Stimulated activated memory B cell treated with anti-CD40 and anti-IgM and Interleukin-4, amounts not matched to agents 10 μg/mL and 1 μg/mL and 100 μg/mL, for 72 hours (primary cell): ENCODE results near the gene ZNF536.
"Not testable (repeated sequence)": the region's sequence is repeated elsewhere in the genome, so short reads cannot be mapped to it uniquely, and the experiment has no call there.

ENCODE experiments used
- ATAC-seq: fragments of 150-1000 bp; cut with Tn5 transposase; 2 replicates; pipeline ENCODE4 v1.10.0; 2021
- H3K27ac Mint-ChIP-seq: one replicate; pipeline ENCODE4 v1.8.0; 2022; ENCODE audit warnings: mild to moderate bottlenecking, mixed read lengths
- H3K27me3 Mint-ChIP-seq: one replicate; pipeline ENCODE4 v1.8.0; 2022; ENCODE audit warnings: mixed read lengths
- H3K36me3 Mint-ChIP-seq: one replicate; pipeline ENCODE4 v1.8.0; 2022; ENCODE audit warnings: mixed read lengths
- H3K4me1 Mint-ChIP-seq: one replicate; pipeline ENCODE4 v1.8.0; 2022; ENCODE audit warnings: mixed read lengths
- H3K4me3 Mint-ChIP-seq: one replicate; pipeline ENCODE4 v1.8.0; 2022; ENCODE audit warnings: mild to moderate bottlenecking, moderate library complexity, mixed read lengths
- H3K9me3 Mint-ChIP-seq: one replicate; pipeline ENCODE4 v1.8.0; 2022; ENCODE audit warnings: mixed read lengths

Gene ZNF536

DNA sequence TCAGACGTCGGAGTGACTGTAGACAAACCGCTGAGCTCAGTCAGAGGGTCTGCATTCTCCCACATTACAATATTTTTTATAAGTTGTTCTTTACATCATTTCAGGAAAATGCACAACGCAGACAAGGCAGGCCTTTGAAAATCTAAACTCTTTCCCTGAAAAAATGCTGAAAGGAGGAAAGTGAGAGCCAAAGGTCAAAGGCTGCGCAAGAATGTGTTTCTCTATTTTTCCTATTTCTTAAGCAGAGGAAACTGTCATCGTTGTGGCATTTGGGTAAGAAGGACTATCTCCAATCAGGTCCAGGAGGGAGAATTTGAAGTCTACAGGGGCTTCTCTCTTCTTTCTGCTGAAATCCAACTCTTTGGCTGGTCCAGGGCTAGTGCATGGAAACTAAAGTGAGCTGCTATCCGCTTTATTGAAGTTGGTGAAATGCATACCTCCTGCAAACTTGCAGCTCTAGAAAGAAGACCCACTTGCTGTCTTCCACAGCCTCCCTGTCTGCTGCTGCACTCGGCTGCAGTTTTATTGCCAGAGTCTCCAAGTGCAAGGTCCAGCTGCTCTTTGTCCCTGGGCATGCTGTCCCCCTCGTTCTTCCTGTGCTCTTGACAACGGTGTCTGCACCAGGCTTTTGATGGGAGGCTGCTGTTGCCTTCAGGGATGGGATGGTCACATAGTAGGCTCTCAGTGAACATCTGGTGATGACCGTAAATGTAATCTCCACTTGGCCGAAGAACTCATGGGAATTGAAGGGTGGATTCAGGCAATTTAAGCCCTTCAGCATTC is 31.2 kb downstream of the ZNF536 start:
- Mint-ChIP-seq H3K27me3 (no peaks in the 10 kb centered on the region), H3K36me3 (no peaks in the 10 kb centered on the region), H3K4me3 (no peak overlapping the region), H3K9me3 (peaks cover 5% of the 10 kb centered on the region), H3K27ac (no peak overlapping the region), H3K4me1 (no peaks in the 10 kb centered on the region)
- ATAC-seq = no peak

- H3K9me3 Mint-ChIP-seq = peaks cover 2% of the 10 kb centered on the region
- H3K36me3 Mint-ChIP-seq = no peaks in the 10 kb centered on the region
- no peaks in the 10 kb centered on the region for H3K27me3 Mint-ChIP-seq
- no peak overlapping the region for H3K4me3 Mint-ChIP-seq
- H3K4me1 Mint-ChIP-seq = no peaks in the 10 kb centered on the region
- no peak for ATAC-seq
- H3K27ac Mint-ChIP-seq = no peak overlapping the region
Measured at GRCh38 chr19:30406220-30407067, 34.3 kb downstream of the ZNF536 start.

- H3K36me3 Mint-ChIP-seq = no peaks in the 10 kb centered on the region
- ATAC-seq = no peak
- peaks cover 2% of the 10 kb centered on the region for H3K9me3 Mint-ChIP-seq
- H3K27me3 Mint-ChIP-seq = no peaks in the 10 kb centered on the region
- H3K27ac Mint-ChIP-seq = no peak overlapping the region
- H3K4me3 Mint-ChIP-seq = no peak overlapping the region
- H3K4me1 Mint-ChIP-seq = no peaks in the 10 kb centered on the region
Measured at GRCh38 chr19:30407068-30407709, 35.0 kb downstream of the ZNF536 start.

GRCh38 chr19:30408734-30409301 is 36.6 kb downstream of the ZNF536 start:
- Mint-ChIP-seq H3K36me3 (no peaks in the 10 kb centered on the region), H3K27ac (no peak overlapping the region), H3K9me3 (peaks cover 2% of the 10 kb centered on the region), H3K4me1 (no peaks in the 10 kb centered on the region), H3K27me3 (no peaks in the 10 kb centered on the region), H3K4me3 (no peak overlapping the region)
- ATAC-seq = no peak

- ATAC-seq = no peak
- H3K4me3 Mint-ChIP-seq = no peak overlapping the region
- H3K4me1 Mint-ChIP-seq = no peaks in the 10 kb centered on the region
- peaks cover 12% of the 10 kb centered on the region for H3K9me3 Mint-ChIP-seq
- no peak overlapping the region for H3K27ac Mint-ChIP-seq
- H3K36me3 Mint-ChIP-seq = no peaks in the 10 kb centered on the region
- H3K27me3 Mint-ChIP-seq = no peaks in the 10 kb centered on the region
Measured at GRCh38 chr19:30411714-30412113, 39.5 kb downstream of the ZNF536 start.

DNA sequence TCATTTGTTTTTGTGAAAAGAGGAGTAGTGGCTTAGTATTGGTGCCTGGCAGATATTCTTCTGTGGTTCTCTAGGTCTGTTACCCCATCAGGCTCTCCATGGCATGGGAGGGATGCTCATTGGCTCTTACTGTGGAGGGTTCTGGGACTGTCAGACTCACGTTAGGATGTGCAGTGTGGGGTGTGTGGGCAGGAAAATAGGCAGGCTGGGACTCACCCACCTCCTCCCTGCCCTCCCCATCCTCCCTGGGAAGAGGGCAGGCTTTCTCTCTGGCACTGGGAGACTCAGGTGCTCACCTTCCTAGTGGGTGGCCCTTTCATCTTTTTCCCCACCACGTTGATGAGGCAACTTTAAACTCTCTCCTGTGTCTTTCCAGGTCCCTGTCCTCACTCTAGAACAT is 44.2 kb downstream of the ZNF536 start:
- no peak for ATAC-seq
- Mint-ChIP-seq H3K4me1 (no peaks in the 10 kb centered on the region), H3K27ac (no peak overlapping the region), H3K27me3 (no peaks in the 10 kb centered on the region), H3K9me3 (peaks cover 12% of the 10 kb centered on the region), H3K36me3 (no peaks in the 10 kb centered on the region), H3K4me3 (no peak overlapping the region)

DNA sequence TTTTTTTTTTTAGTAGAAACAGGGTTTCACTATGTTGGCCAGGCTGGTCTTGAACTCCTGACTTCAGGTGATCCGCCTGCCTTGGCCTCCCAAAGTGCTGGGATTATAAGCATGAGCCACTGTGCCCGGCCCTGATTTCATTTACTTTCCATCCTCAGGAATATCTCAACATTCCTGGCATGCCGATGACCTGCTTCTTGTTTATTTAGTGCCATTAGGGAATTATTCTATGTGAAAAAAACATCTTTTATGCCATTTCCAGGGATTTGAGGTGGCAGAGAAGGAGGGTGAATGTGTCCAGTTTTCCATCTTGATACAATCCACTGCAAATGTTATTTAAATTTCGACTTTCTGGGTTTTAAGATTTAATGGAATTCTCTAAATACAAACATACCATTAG is 45.0 kb downstream of the ZNF536 start:
- H3K4me1 Mint-ChIP-seq, H3K36me3 Mint-ChIP-seq, H3K4me3 Mint-ChIP-seq, H3K27ac Mint-ChIP-seq, ATAC-seq, H3K27me3 Mint-ChIP-seq: not testable (repeated sequence)
- H3K9me3 Mint-ChIP-seq = peaks cover 12% of the 10 kb centered on the region

DNA sequence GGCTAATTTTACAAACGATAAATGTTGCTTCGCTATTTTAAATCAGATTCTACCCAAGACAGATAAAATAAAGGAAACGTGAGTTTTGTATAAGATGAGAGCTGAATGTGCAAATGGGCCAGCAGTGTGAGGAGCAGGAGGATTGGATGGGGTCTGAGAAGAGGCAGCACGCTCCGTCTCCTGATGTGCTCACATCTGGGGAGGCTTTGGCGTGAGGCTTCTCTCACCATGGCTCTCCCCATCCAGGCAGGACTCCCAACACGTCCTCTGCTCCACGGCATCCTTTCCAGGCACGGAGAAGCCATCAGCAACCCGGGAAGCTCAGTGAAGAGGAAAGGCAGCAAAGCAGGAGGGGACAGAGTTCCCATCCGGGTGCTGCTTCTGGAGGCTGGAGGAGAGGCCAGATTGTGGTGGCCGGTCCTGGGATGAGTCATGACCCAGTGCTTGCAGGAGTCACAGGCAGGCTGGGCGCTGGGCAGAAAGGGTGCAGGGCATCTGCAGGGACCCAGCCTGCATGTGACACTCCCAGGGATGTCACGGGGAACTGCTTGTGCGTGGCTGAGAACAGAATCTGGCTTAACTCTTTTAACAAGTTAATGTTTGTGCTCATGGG is 47.5 kb downstream of the ZNF536 start:
- Mint-ChIP-seq H3K4me1 (no peaks in the 10 kb centered on the region), H3K27me3 (no peaks in the 10 kb centered on the region), H3K4me3 (no peak overlapping the region), H3K36me3 (no peaks in the 10 kb centered on the region), H3K9me3 (peaks cover 16% of the 10 kb centered on the region), H3K27ac (no peak overlapping the region)
- no peak for ATAC-seq

GRCh38 chr19:30420316-30420715 is 48.1 kb downstream of the ZNF536 start:
- ATAC-seq = no peak
- H3K27ac Mint-ChIP-seq = no peak overlapping the region
- no peak overlapping the region for H3K4me3 Mint-ChIP-seq
- H3K36me3 Mint-ChIP-seq = no peaks in the 10 kb centered on the region
- H3K9me3 Mint-ChIP-seq = peaks cover 10% of the 10 kb centered on the region
- H3K27me3 Mint-ChIP-seq = no peaks in the 10 kb centered on the region
- no peaks in the 10 kb centered on the region for H3K4me1 Mint-ChIP-seq

DNA sequence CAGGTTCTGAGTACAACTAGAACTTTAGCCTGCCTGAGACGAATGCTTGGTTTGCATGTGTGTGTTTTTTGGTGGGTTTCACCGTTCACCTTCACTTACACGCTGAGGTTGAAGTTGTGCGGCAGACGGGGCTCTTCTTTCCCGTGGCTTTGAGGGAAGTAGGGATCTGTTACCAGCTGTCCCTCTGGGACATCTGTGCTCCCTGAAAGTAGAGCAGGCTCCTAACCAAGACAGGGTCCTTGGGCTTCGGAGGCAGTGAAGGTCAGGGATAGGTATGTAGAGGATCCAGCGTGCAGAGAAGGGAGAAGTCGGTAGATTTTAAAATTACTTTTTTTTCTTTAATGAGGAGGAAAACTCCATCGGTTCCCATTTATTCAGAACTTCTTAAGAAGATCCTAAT is 48.7 kb downstream of the ZNF536 start:
- Mint-ChIP-seq H3K4me3 (no peak overlapping the region), H3K36me3 (no peaks in the 10 kb centered on the region), H3K9me3 (peaks cover 8% of the 10 kb centered on the region), H3K4me1 (no peaks in the 10 kb centered on the region), H3K27me3 (no peaks in the 10 kb centered on the region), H3K27ac (no peak overlapping the region)
- ATAC-seq = no peak

- peaks cover 8% of the 10 kb centered on the region for H3K9me3 Mint-ChIP-seq
- H3K27ac Mint-ChIP-seq = no peak overlapping the region
- ATAC-seq = no peak
- no peaks in the 10 kb centered on the region for H3K27me3 Mint-ChIP-seq
- no peaks in the 10 kb centered on the region for H3K36me3 Mint-ChIP-seq
- no peak overlapping the region for H3K4me3 Mint-ChIP-seq
- no peaks in the 10 kb centered on the region for H3K4me1 Mint-ChIP-seq
Measured at GRCh38 chr19:30421571-30421970, 49.4 kb downstream of the ZNF536 start.

- H3K36me3 Mint-ChIP-seq = no peaks in the 10 kb centered on the region
- H3K9me3 Mint-ChIP-seq = peaks cover 13% of the 10 kb centered on the region
- H3K4me1 Mint-ChIP-seq = no peaks in the 10 kb centered on the region
- no peaks in the 10 kb centered on the region for H3K27me3 Mint-ChIP-seq
- no peak overlapping the region for H3K4me3 Mint-ChIP-seq
- no peak for ATAC-seq
- H3K27ac Mint-ChIP-seq = no peak overlapping the region
Measured at GRCh38 chr19:30423481-30423880, 51.3 kb downstream of the ZNF536 start.

- Mint-ChIP-seq H3K4me1 (no peaks in the 10 kb centered on the region), H3K9me3 (peaks cover 15% of the 10 kb centered on the region), H3K27ac (no peak overlapping the region), H3K27me3 (no peaks in the 10 kb centered on the region), H3K36me3 (no peaks in the 10 kb centered on the region), H3K4me3 (no peak overlapping the region)
- ATAC-seq = no peak
Measured at GRCh38 chr19:30425885-30426838, 54.0 kb downstream of the ZNF536 start.

DNA sequence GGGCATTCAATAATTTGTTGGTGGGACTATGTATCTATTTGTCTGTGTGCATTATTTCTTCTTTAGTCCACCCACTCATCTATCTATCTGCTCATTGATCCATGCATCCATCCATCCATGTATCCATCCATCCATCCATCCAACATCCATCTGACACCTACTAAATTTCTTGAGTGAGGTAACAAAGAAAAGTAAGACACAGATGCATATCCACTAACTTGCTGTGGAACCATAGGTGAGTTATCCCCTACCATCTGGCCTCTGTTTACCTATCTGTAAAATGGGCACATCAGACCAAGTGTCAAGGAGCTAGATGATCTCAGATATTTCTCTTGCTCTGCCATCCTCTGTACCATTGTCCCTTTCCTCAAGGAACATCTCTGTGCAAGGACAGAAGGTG is 54.7 kb downstream of the ZNF536 start:
- H3K36me3 Mint-ChIP-seq = no peaks in the 10 kb centered on the region
- no peak for ATAC-seq
- H3K4me1 Mint-ChIP-seq = no peaks in the 10 kb centered on the region
- H3K27ac Mint-ChIP-seq = no peak overlapping the region
- peaks cover 17% of the 10 kb centered on the region for H3K9me3 Mint-ChIP-seq
- no peak overlapping the region for H3K4me3 Mint-ChIP-seq
- H3K27me3 Mint-ChIP-seq = no peaks in the 10 kb centered on the region
